H9 (cell line): Measurements from ENCODE around the gene PTPRN2. TPM values are rescaled to one million over a fixed set of nuclear protein-coding genes. Genes with fewer than 3 reads are reported as not detected.

Experiments used
- DNase-seq: peaks from one replicate; pipeline ENCODE4 v3.0.0-alpha.2; 2017
- H2AFZ ChIP-seq: one replicate; pipeline ENCODE4 v1.6.1; 2013; ENCODE audit warnings: mild to moderate bottlenecking, low read length, control low read depth, moderate library complexity
- H2AK5ac ChIP-seq: 2 replicates; pipeline ENCODE4 v1.6.1; 2013; ENCODE audit warnings: low read length, control low read depth, mixed read lengths; ENCODE audit not compliant: insufficient read length
- H2BK120ac ChIP-seq: one replicate; pipeline ENCODE4 v1.6.1; 2013; ENCODE audit warnings: low read depth, mild to moderate bottlenecking, low read length, control low read depth, inconsistent platforms; ENCODE audit not compliant: poor library complexity, severe bottlenecking
- H2BK12ac ChIP-seq: 2 replicates; pipeline ENCODE4 v1.6.1; 2013; ENCODE audit warnings: low read length, control low read depth, mixed read lengths, low read depth; ENCODE audit not compliant: insufficient read length
- H2BK15ac ChIP-seq: 2 replicates; pipeline ENCODE4 v1.6.1; 2013; ENCODE audit warnings: low read depth, low read length, control low read depth
- H2BK20ac ChIP-seq: one replicate; pipeline ENCODE4 v1.6.1; 2013; ENCODE audit warnings: low read depth, mild to moderate bottlenecking, low read length, control low read depth, inconsistent platforms; ENCODE audit not compliant: poor library complexity, severe bottlenecking
- H2BK5ac ChIP-seq: 2 replicates; pipeline ENCODE4 v1.6.1; 2013; ENCODE audit warnings: low read length, control low read depth, mixed read lengths; ENCODE audit not compliant: insufficient read length
- H3K14ac ChIP-seq: 2 replicates; pipeline ENCODE4 v1.6.1; 2013; ENCODE audit warnings: low read length, control low read depth; ENCODE audit not compliant: insufficient read depth
- H3K18ac ChIP-seq: 2 replicates; pipeline ENCODE4 v1.6.1; 2013; ENCODE audit warnings: low read depth, mild to moderate bottlenecking, mixed read lengths, low read length, control low read depth; ENCODE audit not compliant: insufficient read length
- H3K23ac ChIP-seq: 2 replicates; pipeline ENCODE4 v1.6.1; 2013; ENCODE audit warnings: low read length, control low read depth, mixed read lengths, low read depth; ENCODE audit not compliant: insufficient read length
- H3K23me2 ChIP-seq: 2 replicates; pipeline ENCODE4 v1.6.1; 2013; ENCODE audit warnings: low read depth, mild to moderate bottlenecking, mixed read lengths, low read length, control low read depth; ENCODE audit not compliant: insufficient read length, poor library complexity, severe bottlenecking
- H3K27ac ChIP-seq: 2 replicates; pipeline ENCODE4 v1.5.1; 2013; ENCODE audit warnings: low read length, control low read depth, mixed read lengths, low read depth; ENCODE audit not compliant: insufficient read length
- H3K27me3 ChIP-seq: 2 replicates; pipeline ENCODE4 v1.6.1; 2013; ENCODE audit warnings: low read length, control low read depth, inconsistent platforms; ENCODE audit not compliant: insufficient read depth
- H3K4ac ChIP-seq: 2 replicates; pipeline ENCODE4 v1.6.1; 2013; ENCODE audit warnings: low read depth, mild to moderate bottlenecking, control low read depth, inconsistent platforms, low read length, moderate library complexity
- H3K4me1 ChIP-seq: 2 replicates; pipeline ENCODE4 v1.6.1; 2013; ENCODE audit warnings: low read length, control low read depth, inconsistent platforms; ENCODE audit not compliant: insufficient read depth
- H3K4me2 ChIP-seq: 2 replicates; pipeline ENCODE4 v1.6.1; 2013; ENCODE audit warnings: low read length, control low read depth, mixed read lengths; ENCODE audit not compliant: insufficient read length, insufficient read depth
- H3K56ac ChIP-seq: 2 replicates; pipeline ENCODE4 v1.6.1; 2013; ENCODE audit warnings: low read depth, mild to moderate bottlenecking, mixed read lengths, low read length, control low read depth; ENCODE audit not compliant: insufficient read length
- H3K79me1 ChIP-seq: 2 replicates; pipeline ENCODE4 v1.6.1; 2013; ENCODE audit warnings: low read depth, mild to moderate bottlenecking, moderate library complexity, low read length, control low read depth, inconsistent platforms; ENCODE audit not compliant: insufficient read depth, poor library complexity, severe bottlenecking
- H3K79me2 ChIP-seq: 2 replicates; pipeline ENCODE4 v1.6.1; 2013; ENCODE audit warnings: low read length, control low read depth, inconsistent platforms; ENCODE audit not compliant: insufficient read depth
- H3K9ac ChIP-seq: 2 replicates; pipeline ENCODE4 v1.6.1; 2013; ENCODE audit warnings: low read length, control low read depth, mixed read lengths; ENCODE audit not compliant: insufficient read length; ENCODE audit errors: extremely low read depth
- H3K9me3 ChIP-seq: one replicate; pipeline ENCODE4 v1.6.1; 2013; ENCODE audit warnings: low read depth, low read length, inconsistent platforms; ENCODE audit not compliant: control insufficient read depth
- H3T11ph ChIP-seq: one replicate; pipeline ENCODE4 v1.6.1; 2013; ENCODE audit warnings: mild to moderate bottlenecking, low read length, control low read depth, inconsistent platforms
- H4K20me1 ChIP-seq: one replicate; pipeline ENCODE4 v1.6.1; 2013; ENCODE audit not compliant: control insufficient read depth, insufficient read length, insufficient read depth
- H4K5ac ChIP-seq: 2 replicates; pipeline ENCODE4 v1.6.1; 2013; ENCODE audit warnings: low read depth, mild to moderate bottlenecking, mixed read lengths, low read length, control low read depth; ENCODE audit not compliant: insufficient read length
- H4K8ac ChIP-seq: replicated peaks from 2 replicates; pipeline ENCODE4 v1.6.1; 2013; ENCODE audit warnings: low read length, control low read depth, mixed read lengths, low read depth; ENCODE audit not compliant: insufficient read length
- H4K91ac ChIP-seq: 2 replicates; pipeline ENCODE4 v1.6.1; 2013; ENCODE audit warnings: low read depth, mild to moderate bottlenecking, moderate library complexity, mixed read lengths, low read length, control low read depth; ENCODE audit not compliant: insufficient read length
- H3K27ac Mint-ChIP-seq, 3 experiments: 2 replicates in 2 of 3; 3 replicates in 1 of 3; pipeline ENCODE4 v1.8.0; 2020 to 2021; ENCODE audit warnings: mixed read lengths in 3 of 3, mild to moderate bottlenecking in 1 of 3, moderate library complexity in 1 of 3
- H3K27me3 Mint-ChIP-seq: 2 replicates; pipeline ENCODE4 v1.8.0; 2021; ENCODE audit warnings: low read depth, mild to moderate bottlenecking, moderate library complexity, mixed read lengths
- H3K36me3 Mint-ChIP-seq, 3 experiments: 2 replicates in 2 of 3; 3 replicates in 1 of 3; pipeline ENCODE4 v1.8.0; 2020 to 2021; ENCODE audit warnings: low read depth in 3 of 3, mixed read lengths in 3 of 3; ENCODE audit not compliant: insufficient read depth in 1 of 3
- H3K4me1 Mint-ChIP-seq, 2 experiments: 2 replicates each; pipeline ENCODE4 v1.8.0; 2020; ENCODE audit warnings: mixed read lengths in 2 of 2
- H3K4me3 Mint-ChIP-seq, 2 experiments: 2 replicates in 1 of 2; 3 replicates in 1 of 2; pipeline ENCODE4 v1.8.0; 2020 to 2021; ENCODE audit warnings: mild to moderate bottlenecking in 2 of 2, mixed read lengths in 2 of 2, moderate library complexity in 1 of 2
- H3K9me3 Mint-ChIP-seq, 2 experiments: 2 replicates in 1 of 2; 3 replicates in 1 of 2; pipeline ENCODE4 v1.8.0; 2020; ENCODE audit warnings: mild to moderate bottlenecking in 2 of 2, mixed read lengths in 2 of 2, moderate library complexity in 1 of 2
- WGBS: extraction: QIAGEN DNeasy Blood & Tissue Kit; methylation state at CpG from one replicate; pipeline ENCODE4 v1.1.7; 2013; ENCODE audit warnings: missing lambda C conversion rate, low lambda C conversion rate, mixed read lengths; ENCODE audit not compliant: insufficient read length; ENCODE audit errors: extremely low coverage; 5-methylcytosine and 5-hydroxymethylcytosine counted together
- total RNA-seq: library from RNA; stranded (reverse); gene quantifications from 2 replicates; pipeline ENCODE4 v1.2.1, GENCODE V29; 2021
- TF ChIP-seq, protein P1 (sequence below): fragments of 200-600 bp; sonication (generic); conservative IDR thresholded peaks from 3 replicates; pipeline ENCODE4 v1.8.0; 2021; ENCODE audit warnings: antibody characterized with exemption, mild to moderate bottlenecking

Gene PTPRN2
- total RNA-seq, 1 experiment from 2014 or later = 5.2 TPM

DNA sequence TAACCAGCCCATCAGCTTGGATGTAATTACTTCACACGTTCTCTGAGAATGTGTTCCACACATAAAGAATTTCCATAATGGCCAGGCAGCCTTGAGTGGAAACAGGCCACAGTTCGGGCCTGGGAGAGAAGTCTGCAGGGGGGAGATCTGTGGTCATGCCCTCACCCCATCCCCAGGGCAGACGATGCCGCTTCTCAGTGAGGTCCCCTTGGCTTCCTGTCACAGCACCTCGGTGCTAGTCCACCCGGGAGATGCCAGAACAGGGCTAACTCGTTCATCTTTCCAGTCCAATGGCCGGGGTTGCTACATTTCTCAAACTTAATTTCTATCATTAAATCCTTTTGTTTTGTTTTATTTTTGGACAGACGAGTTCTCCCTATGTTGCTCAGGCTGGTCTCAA lies 624.1 kb downstream of the PTPRN2 start:
- Histone ChIP-seq H2AK5ac (no peak overlapping the region), H3K9ac (no peak overlapping the region), H3K79me1 (no peaks in the 10 kb centered on the region), H3K23me2 (peaks cover 3% of the 10 kb centered on the region), H4K20me1 (no peaks in the 10 kb centered on the region), H3K4ac (no peak overlapping the region), H3T11ph (no peak overlapping the region), H4K5ac (no peak overlapping the region), H2BK5ac (no peak overlapping the region), H3K79me2 (no peaks in the 10 kb centered on the region), H3K18ac (no peak overlapping the region), H3K9me3 (no peaks in the 10 kb centered on the region), H3K23ac (no peak overlapping the region), H3K27me3 (no peaks in the 10 kb centered on the region), H2BK20ac (no peak overlapping the region), H4K91ac (no peak overlapping the region), H2BK12ac (no peak overlapping the region), H2BK15ac (no peak overlapping the region), H2BK120ac (no peak overlapping the region), H3K4me2 (no peak overlapping the region), H2AFZ (no peak overlapping the region), H3K14ac (peak overlapping the region; percentile 28; the same call in 1 of the 2 replicates), H3K4me1 (peaks cover 5% of the 10 kb centered on the region; the same call in 1 of the 2 replicates), H3K27ac (no peak overlapping the region), H3K56ac (no peak overlapping the region), H4K8ac (no peak overlapping the region)
- DNase-seq = peak; percentile 18
- Mint-ChIP-seq H3K27ac (no peak overlapping the region), H3K27me3 (peaks cover 19% of the 10 kb centered on the region), H3K36me3 (peaks cover 5 to 9% (median 6%) of the 10 kb centered on the region in 3 experiments; a peak in 6 of 7 replicates), H3K9me3 (peaks cover 1 to 16% of the 10 kb centered on the region in 2 experiments; a peak in 4 of 5 replicates), H3K4me3 (no peak overlapping the region), H3K4me1 (peaks cover 14 to 17% of the 10 kb centered on the region in 2 experiments)
- TF ChIP-seq, protein P1, sequence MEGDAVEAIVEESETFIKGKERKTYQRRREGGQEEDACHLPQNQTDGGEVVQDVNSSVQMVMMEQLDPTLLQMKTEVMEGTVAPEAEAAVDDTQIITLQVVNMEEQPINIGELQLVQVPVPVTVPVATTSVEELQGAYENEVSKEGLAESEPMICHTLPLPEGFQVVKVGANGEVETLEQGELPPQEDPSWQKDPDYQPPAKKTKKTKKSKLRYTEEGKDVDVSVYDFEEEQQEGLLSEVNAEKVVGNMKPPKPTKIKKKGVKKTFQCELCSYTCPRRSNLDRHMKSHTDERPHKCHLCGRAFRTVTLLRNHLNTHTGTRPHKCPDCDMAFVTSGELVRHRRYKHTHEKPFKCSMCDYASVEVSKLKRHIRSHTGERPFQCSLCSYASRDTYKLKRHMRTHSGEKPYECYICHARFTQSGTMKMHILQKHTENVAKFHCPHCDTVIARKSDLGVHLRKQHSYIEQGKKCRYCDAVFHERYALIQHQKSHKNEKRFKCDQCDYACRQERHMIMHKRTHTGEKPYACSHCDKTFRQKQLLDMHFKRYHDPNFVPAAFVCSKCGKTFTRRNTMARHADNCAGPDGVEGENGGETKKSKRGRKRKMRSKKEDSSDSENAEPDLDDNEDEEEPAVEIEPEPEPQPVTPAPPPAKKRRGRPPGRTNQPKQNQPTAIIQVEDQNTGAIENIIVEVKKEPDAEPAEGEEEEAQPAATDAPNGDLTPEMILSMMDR = no peak
- no CpG with 5 or more reads among the region's 9 CpGs for WGBS
